HTERT RPE-1 (cell line): ENCODE measurements around the gene DRD2.

ENCODE experiments used
- in situ Hi-C: fragments of 300-500 bp; cut with MboI; formaldehyde crosslinking; loops from 4 replicates; pipeline ENCODE4 v1.14.3; 2020; ENCODE audit warnings: low sequenced_read_pairs

DRD2 gene

GRCh38 chr11:113377681-113378412 is 97.4 kb downstream of the DRD2 start:
- in situ Hi-C loops: no loop called here

DNA sequence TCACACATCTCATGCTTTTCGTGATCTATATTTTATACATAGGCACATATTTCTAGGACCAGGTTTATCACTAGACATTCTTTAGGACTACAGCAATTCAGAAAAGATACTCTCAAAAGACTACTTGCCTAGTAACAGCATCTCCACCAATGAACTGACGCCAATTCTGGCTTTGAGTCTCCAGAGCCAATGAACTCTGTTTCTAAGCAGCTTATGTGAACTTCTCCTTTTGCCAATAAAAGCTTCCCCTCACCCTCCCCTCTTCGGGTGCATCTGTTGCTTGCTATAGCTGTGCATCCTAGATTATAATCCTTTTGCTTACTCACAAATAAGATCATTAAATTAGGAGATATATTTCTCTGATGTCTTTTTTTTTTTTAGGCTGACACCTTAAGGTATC is 99.0 kb downstream of the DRD2 start:
- in situ Hi-C loops: no loop called here

- in situ Hi-C loops: no loop called here
Measured at GRCh38 chr11:113375402-113375801, 99.8 kb downstream of the DRD2 start.

DNA sequence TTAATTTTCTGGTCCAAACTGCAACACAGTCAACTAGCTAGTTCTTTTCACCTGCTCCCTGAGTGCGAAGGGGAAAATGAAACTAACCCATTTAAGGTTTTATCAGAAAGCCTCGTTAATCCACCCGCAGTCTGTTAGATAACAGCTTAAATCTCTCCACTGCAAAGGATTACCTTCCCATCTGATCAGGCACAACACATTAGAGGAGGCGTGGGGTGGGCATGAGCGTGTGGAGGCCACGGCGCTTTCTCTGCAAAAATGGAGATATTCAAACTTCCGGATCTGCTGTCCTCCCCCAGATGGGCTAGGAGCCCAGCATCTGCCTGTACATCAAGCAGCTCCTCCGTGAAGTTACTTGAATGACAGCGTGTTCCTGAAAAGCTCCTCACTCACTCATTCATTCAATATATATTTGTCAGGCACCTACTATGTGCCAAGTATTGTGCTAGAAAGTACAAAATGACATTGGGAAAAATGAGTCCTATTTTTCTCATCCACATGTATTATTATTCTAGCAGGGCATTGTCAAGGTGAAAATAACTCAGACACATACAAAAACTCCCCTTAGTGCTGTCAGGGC is 101.1 kb downstream of the DRD2 start:
- in situ Hi-C loops: no loop called here

DNA sequence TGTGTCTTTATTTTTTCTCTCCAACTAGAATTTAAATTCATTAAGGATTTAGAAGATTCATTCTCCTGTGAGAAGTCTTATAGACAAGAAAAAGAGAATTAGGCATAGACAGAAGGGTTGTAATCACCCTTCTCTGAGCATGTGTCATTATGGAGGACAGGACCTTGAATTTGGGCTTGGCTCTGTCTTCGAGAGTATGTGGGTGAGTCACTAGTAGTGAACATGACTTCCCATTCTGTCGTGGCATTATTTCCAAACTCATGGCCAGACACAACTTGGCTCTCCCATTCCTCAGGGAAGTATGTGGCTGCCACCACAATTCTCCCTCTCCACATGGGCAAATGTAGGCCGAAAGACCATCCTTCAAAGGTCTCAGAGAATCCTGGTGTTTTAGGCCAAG is 101.9 kb downstream of the DRD2 start:
- in situ Hi-C loops: no loop called here

DNA sequence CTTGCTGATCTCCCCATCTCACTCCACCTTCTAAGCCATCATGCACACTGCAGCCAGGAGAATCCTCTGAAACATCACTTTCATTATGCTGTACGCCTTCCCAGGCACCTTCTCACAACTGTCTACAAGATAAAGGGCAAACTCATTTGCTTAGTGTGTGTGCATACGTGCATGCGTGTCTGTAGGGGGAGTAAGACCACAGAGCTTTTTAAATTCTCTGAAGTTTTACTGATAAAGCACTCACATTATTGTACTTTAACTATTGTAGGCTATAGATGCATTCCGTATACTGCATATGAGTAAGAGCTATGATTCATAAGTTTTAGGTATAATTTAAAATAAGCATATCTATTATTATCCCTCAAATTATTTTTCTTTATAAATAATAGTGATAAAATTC is 102.9 kb downstream of the DRD2 start:
- in situ Hi-C loops: no loop called here

DNA sequence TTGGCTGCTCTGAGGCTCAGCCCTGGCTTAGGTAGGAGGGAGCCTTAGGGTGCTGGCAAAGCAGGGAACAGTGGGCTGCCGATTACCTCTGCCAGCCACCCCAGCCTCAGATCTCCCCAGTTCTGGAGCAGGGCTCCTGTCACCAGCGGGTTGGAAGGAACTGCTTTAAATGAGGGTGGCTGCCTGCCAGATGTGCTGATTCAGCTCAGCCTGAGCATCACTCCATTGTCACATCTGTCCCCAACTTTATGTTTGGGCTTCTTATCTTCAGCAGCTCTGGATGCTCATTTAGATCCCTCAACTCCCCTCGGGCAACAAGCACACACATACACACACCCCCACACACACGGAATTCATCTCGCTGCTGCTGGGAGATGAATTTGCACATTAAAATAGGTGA is 104.6 kb downstream of the DRD2 start:
- in situ Hi-C loops: no loop called here

DNA sequence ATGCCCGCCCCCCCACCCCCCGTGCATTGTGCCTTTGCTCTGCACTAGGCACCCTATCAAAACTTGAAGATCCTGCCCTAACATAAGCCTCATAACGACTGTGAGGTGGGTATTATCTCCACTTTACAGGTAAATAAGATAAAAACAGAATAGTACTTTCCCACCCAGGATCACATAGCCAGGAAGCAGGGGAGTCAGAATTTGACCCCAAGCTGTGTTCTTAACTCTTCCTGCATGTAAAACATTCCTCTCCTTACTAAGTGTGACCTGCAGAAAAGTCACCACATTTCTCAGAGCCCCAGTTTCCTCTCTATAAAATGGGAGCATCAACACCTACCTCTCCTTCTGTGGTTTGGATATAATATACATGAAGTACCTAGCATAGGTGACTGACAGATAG is 105.8 kb downstream of the DRD2 start:
- in situ Hi-C loops: no loop called here

DNA sequence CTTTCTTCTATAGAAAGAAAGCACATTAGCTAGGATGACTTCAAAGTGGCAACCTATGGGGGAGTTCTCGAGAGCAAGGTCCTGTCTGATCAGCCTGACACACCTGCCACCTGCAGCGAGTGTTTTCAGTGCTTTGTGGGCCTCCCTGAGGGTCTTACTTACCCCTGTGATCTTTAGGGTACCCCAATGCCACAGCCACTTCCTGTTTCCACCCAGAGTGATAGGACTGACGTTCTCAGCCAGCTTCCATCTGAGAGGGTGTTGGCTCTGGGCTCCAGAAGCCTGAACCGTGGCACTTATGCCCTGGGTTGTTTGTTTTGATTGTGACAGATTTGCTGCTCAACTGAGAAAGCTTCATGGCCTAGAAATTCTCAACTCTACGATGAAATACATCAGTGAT is 109.3 kb downstream of the DRD2 start:
- in situ Hi-C loops: no loop called here

GRCh38 chr11:113363996-113364641 is 111.1 kb downstream of the DRD2 start:
- in situ Hi-C loops: no loop called here

DNA sequence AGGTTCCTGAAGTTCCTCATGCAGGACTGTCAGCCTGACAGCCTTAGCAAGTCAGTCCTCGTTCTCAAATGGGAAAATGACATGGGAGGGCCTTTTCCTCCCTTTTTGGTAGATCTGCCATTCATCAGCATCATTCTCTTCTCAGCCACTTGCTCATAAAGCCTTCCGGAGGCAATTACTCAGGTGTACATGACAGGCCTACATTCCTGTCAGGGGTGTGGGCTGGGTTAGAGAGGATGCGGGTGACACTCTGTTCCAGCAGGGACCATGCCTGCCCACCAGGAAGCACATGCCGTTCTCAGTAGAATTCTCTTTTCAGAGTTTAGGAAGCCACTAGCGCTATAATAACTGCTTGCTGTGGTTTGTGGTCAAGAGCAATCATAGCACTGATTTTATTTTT is 111.8 kb downstream of the DRD2 start:
- in situ Hi-C loops: no loop called here
